ENCODE results near the gene BANK1. TPM values are rescaled to one million over a fixed set of nuclear protein-coding genes. Genes with fewer than 3 reads are reported as not detected.

The BANK1 gene
- total RNA-seq, 2 donors from 2014 or later: 0.53 to 0.57 TPM

- DNase-seq: no peak
- no peaks in the 10 kb centered on the region for H3K27me3 ChIP-seq (ENCODE audit: control insufficient read depth, insufficient read depth, low read length, poor library complexity, severe bottlenecking)
- no peaks in the 10 kb centered on the region for H3K4me1 ChIP-seq (ENCODE audit: control insufficient read depth, insufficient read depth, low read length)
- H3K9ac ChIP-seq (ENCODE audit: extremely low read depth, low read length, poor library complexity, severe bottlenecking): no peak overlapping the region
- no peak overlapping the region for H3K4me3 ChIP-seq (ENCODE audit: low read length)
- TF ChIP-seq CTCF (conservative IDR thresholded peaks at IDR 0.05): no peak
- 95% methylated on average over 4 of the region's 4 CpGs; no CpG with 5 or more reads in 1 of the 2 experiments for WGBS, 2 experiments (ENCODE audit: insufficient coverage in 1 of 2, insufficient read length in 1 of 2)
- H3K4me3 Mint-ChIP-seq: no peak overlapping the region
- no peak overlapping the region for H3K27ac ChIP-seq (ENCODE audit: low read depth, low read length)
- no peaks in the 10 kb centered on the region for H3K36me3 Mint-ChIP-seq (ENCODE audit: low read depth)
- no peaks in the 10 kb centered on the region for H3K4me1 Mint-ChIP-seq
- H3K9me3 Mint-ChIP-seq: no peaks in the 10 kb centered on the region
- H3K27ac Mint-ChIP-seq: no peak overlapping the region
- H3K27me3 Mint-ChIP-seq (ENCODE audit: insufficient read depth): no peaks in the 10 kb centered on the region
- H3K36me3 ChIP-seq (ENCODE audit: control insufficient read depth, insufficient read depth, low read length): no peaks in the 10 kb centered on the region
- H3K9me3 ChIP-seq (ENCODE audit: control insufficient read depth, low read length): no peaks in the 10 kb centered on the region
Measured at GRCh38 chr4:101919373-101919977, 128.9 kb downstream of the BANK1 start.

GRCh38 chr4:101921370-101921769 is 130.8 kb downstream of the BANK1 start:
- TF ChIP-seq CTCF (conservative IDR thresholded peaks at IDR 0.05): no peak
- Histone ChIP-seq H3K36me3 (ENCODE audit: control insufficient read depth, insufficient read depth, low read length) (no peaks in the 10 kb centered on the region), H3K9me3 (ENCODE audit: control insufficient read depth, low read length) (no peaks in the 10 kb centered on the region), H3K9ac (ENCODE audit: extremely low read depth, low read length, poor library complexity, severe bottlenecking) (no peak overlapping the region), H3K27ac (ENCODE audit: low read depth, low read length) (no peak overlapping the region), H3K4me3 (ENCODE audit: low read length) (no peak overlapping the region), H3K27me3 (ENCODE audit: control insufficient read depth, insufficient read depth, low read length, poor library complexity, severe bottlenecking) (no peaks in the 10 kb centered on the region), H3K4me1 (ENCODE audit: control insufficient read depth, insufficient read depth, low read length) (no peaks in the 10 kb centered on the region)
- no peaks in the 10 kb centered on the region for H3K36me3 Mint-ChIP-seq (ENCODE audit: low read depth)
- no peak overlapping the region for H3K4me3 Mint-ChIP-seq
- H3K27me3 Mint-ChIP-seq (ENCODE audit: insufficient read depth): no peaks in the 10 kb centered on the region
- WGBS, 2 experiments (ENCODE audit: insufficient coverage in 1 of 2, insufficient read length in 1 of 2): 81 to 100% methylated on average over 1 to 3 of the region's 3 CpGs
- H3K27ac Mint-ChIP-seq: no peak overlapping the region
- H3K4me1 Mint-ChIP-seq: no peaks in the 10 kb centered on the region
- no peak for DNase-seq
- no peaks in the 10 kb centered on the region for H3K9me3 Mint-ChIP-seq

GRCh38 chr4:101931619-101932018 is 141.1 kb downstream of the BANK1 start:
- no peaks in the 10 kb centered on the region for H3K36me3 ChIP-seq (ENCODE audit: control insufficient read depth, insufficient read depth, low read length)
- Mint-ChIP-seq H3K27ac (no peak overlapping the region), H3K9me3 (peaks cover 2% of the 10 kb centered on the region), H3K4me1 (no peaks in the 10 kb centered on the region), H3K36me3 (ENCODE audit: low read depth) (no peaks in the 10 kb centered on the region), H3K27me3 (ENCODE audit: insufficient read depth) (no peaks in the 10 kb centered on the region), H3K4me3 (no peak overlapping the region)
- no peak overlapping the region for H3K4me3 ChIP-seq (ENCODE audit: low read length)
- H3K4me1 ChIP-seq (ENCODE audit: control insufficient read depth, insufficient read depth, low read length): no peaks in the 10 kb centered on the region
- TF ChIP-seq CTCF (conservative IDR thresholded peaks at IDR 0.05): no peak
- no peak overlapping the region for H3K27ac ChIP-seq (ENCODE audit: low read depth, low read length)
- no peak overlapping the region for H3K9ac ChIP-seq (ENCODE audit: extremely low read depth, low read length, poor library complexity, severe bottlenecking)
- H3K27me3 ChIP-seq (ENCODE audit: control insufficient read depth, insufficient read depth, low read length, poor library complexity, severe bottlenecking): no peaks in the 10 kb centered on the region
- H3K9me3 ChIP-seq (ENCODE audit: control insufficient read depth, low read length): no peaks in the 10 kb centered on the region
- no peak for DNase-seq
- 97% methylated on average over 1 of the region's 1 CpG; no CpG with 5 or more reads in 1 of the 2 experiments for WGBS, 2 experiments (ENCODE audit: insufficient coverage in 1 of 2, insufficient read length in 1 of 2)

All from endodermal cell (in vitro differentiated cells).